Measurements from ENCODE around the gene CREB3L4. TPM values are rescaled to one million over a fixed set of nuclear protein-coding genes. Genes with fewer than 3 reads are reported as not detected.

Gene CREB3L4
- total and polyA plus RNA-seq, 2 experiments from 2014 or later: 4.3 to 4.4 TPM

DNA sequence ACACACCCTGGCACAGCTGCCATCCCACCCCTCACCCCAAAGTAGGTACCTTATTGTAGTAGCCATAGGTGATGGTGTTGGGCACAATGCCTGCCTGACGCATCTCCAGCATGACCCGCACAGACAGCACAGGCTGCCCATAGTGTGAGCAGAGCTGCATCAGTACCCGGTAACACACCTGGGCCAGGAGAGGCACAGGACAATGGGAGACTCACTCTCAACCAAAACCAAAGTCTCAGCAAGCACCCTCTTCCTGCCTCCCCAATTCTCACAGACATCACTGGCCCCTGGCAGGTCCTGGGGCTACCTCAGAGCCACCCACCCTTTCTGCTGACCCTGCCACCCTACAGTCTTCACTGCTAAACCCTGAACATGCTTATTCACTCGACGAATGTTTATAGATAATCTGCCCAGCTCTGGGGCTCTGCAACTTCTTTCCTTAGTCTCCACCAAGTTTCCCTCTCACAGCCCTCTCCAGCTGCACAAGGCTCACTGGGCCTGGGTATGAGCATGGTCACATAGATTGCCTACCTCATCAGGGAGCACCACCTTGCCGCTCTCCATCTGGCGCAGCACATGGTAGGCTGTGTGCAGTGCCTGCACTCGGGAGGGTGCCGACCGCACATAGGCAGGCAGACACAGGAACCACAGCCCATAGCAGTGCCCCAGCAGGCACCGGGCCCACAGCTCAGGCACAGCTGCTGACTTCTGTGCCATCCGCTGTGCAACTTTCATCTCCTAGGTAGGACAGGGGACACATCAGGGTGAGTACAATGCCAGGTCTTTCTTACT lies 31.5 kb upstream of the CREB3L4 start:
- no peaks in the 10 kb centered on the region; the same call in 1 of the 2 replicates for H3K36me3 ChIP-seq (ENCODE audit: low read depth)
- H3K9me3 ChIP-seq (ENCODE audit: low read depth): no peaks in the 10 kb centered on the region
- H3F3A ChIP-seq (ENCODE audit: insufficient read depth): no peaks in the 10 kb centered on the region
- no peaks in the 10 kb centered on the region for H4K20me1 ChIP-seq (ENCODE audit: insufficient read depth)
- no peak overlapping the region for H3K9ac ChIP-seq
- WGBS, 2 experiments (ENCODE audit: low coverage in 1 of 2, low lambda C conversion rate in 2 of 2, missing lambda C conversion rate in 2 of 2): 94 to 98% methylated on average over 11 to 12 of the region's 12 CpGs
- no peaks in the 10 kb centered on the region for H3K79me2 ChIP-seq (ENCODE audit: insufficient read depth)
- no peak overlapping the region for H2AFZ ChIP-seq
- no peak overlapping the region for H3K4me2 ChIP-seq (ENCODE audit: unreplicated experiment)
- no peak overlapping the region for H3K4me3 ChIP-seq
- TF ChIP-seq EZH2 (IDR thresholded peaks at IDR 0.05; ENCODE audit: insufficient read depth, poor library complexity, severe bottlenecking) (no peak), EZH2phosphoT487 (IDR thresholded peaks at IDR 0.05; ENCODE audit: insufficient read depth, low read depth) (no peak)
- no peak for DNase-seq
- H3K9me2 ChIP-seq (ENCODE audit: insufficient read depth): no peaks in the 10 kb centered on the region
- in situ Hi-C loops (cut with MboI): no loop called here
- H3K27ac ChIP-seq: no peak overlapping the region
- H3K4me1 ChIP-seq (ENCODE audit: insufficient read depth): no peaks in the 10 kb centered on the region
- H3K27me3 ChIP-seq (replicated peaks; ENCODE audit: insufficient read depth): no peaks in the 10 kb centered on the region

DNA sequence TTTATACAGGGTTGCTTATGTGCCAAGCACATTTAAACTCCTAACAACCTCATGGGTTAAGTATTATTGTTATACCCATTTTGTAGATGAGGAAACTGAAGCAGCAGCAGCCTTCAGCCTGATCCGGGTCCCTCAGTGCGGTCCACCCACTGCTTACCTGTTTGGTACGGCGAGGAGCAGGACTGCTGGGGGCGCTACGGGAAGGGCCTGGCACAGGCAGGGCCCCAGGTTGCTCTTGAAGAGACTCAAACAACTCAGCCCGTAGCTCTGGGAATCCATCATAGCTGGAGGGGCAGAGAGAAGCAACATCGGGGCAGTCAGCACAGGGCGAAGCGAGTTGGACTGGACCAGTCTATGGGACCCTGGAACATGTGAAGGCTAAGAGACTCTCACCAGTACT lies 30.4 kb upstream of the CREB3L4 start:
- Histone ChIP-seq H3K27me3 (replicated peaks; ENCODE audit: insufficient read depth) (no peaks in the 10 kb centered on the region), H3K9me3 (ENCODE audit: low read depth) (no peaks in the 10 kb centered on the region), H3K4me2 (ENCODE audit: unreplicated experiment) (no peak overlapping the region), H4K20me1 (ENCODE audit: insufficient read depth) (no peaks in the 10 kb centered on the region), H3K27ac (no peak overlapping the region), H3K79me2 (ENCODE audit: insufficient read depth) (no peaks in the 10 kb centered on the region), H2AFZ (no peak overlapping the region), H3K4me3 (no peak overlapping the region), H3K9me2 (ENCODE audit: insufficient read depth) (no peaks in the 10 kb centered on the region), H3K4me1 (ENCODE audit: insufficient read depth) (no peaks in the 10 kb centered on the region), H3K36me3 (ENCODE audit: low read depth) (no peaks in the 10 kb centered on the region; the same call in 1 of the 2 replicates), H3F3A (ENCODE audit: insufficient read depth) (no peaks in the 10 kb centered on the region), H3K9ac (no peak overlapping the region)
- no peak for TF ChIP-seq EZH2 (IDR thresholded peaks at IDR 0.05; ENCODE audit: insufficient read depth, poor library complexity, severe bottlenecking)
- no peak for TF ChIP-seq EZH2phosphoT487 (IDR thresholded peaks at IDR 0.05; ENCODE audit: insufficient read depth, low read depth)
- no peak for DNase-seq
- in situ Hi-C loops (cut with MboI): no loop called here
- WGBS, 2 experiments (ENCODE audit: low coverage in 1 of 2, low lambda C conversion rate in 2 of 2, missing lambda C conversion rate in 2 of 2): 93% methylated on average over 10 of the region's 10 CpGs

DNA sequence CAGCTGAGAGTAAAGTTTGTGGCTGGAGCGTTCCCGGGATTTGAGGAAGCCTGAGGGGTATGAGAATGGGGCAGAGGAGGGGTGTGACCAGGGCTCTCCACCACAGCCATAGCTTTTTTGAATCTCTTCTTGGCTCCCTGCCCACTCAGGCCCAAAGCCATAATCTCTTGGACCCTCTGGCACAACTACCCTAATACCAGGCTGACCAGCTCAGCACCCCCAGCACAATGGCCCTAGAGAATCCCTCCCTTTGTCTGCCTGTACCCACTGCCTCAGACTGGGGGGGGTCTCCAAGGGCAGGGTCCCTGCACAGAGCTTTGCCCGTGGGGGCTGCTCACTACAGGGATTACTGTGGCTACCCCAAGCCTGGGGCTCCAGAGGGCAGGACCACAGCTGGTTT lies 28.7 kb upstream of the CREB3L4 start:
- H3K4me1 ChIP-seq (ENCODE audit: insufficient read depth): no peaks in the 10 kb centered on the region
- DNase-seq: no peak
- H3K4me2 ChIP-seq (ENCODE audit: unreplicated experiment): no peak overlapping the region
- H3K36me3 ChIP-seq (ENCODE audit: low read depth): no peaks in the 10 kb centered on the region; the same call in 1 of the 2 replicates
- no peaks in the 10 kb centered on the region for H3K9me3 ChIP-seq (ENCODE audit: low read depth)
- no peaks in the 10 kb centered on the region for H3F3A ChIP-seq (ENCODE audit: insufficient read depth)
- H3K4me3 ChIP-seq: no peak overlapping the region
- no peak overlapping the region for H3K27ac ChIP-seq
- H3K79me2 ChIP-seq (ENCODE audit: insufficient read depth): peaks cover 4% of the 10 kb centered on the region
- H2AFZ ChIP-seq: no peak overlapping the region
- TF ChIP-seq EZH2 (IDR thresholded peaks at IDR 0.05; ENCODE audit: insufficient read depth, poor library complexity, severe bottlenecking) (no peak), EZH2phosphoT487 (IDR thresholded peaks at IDR 0.05; ENCODE audit: insufficient read depth, low read depth) (no peak)
- WGBS, 2 experiments (ENCODE audit: low coverage in 1 of 2, low lambda C conversion rate in 2 of 2, missing lambda C conversion rate in 2 of 2): 95 to 100% methylated on average over 3 of the region's 3 CpGs
- no peak overlapping the region for H3K9ac ChIP-seq
- no peaks in the 10 kb centered on the region for H3K27me3 ChIP-seq (replicated peaks; ENCODE audit: insufficient read depth)
- in situ Hi-C loops (cut with MboI): no loop called here
- H4K20me1 ChIP-seq (ENCODE audit: insufficient read depth): no peaks in the 10 kb centered on the region
- H3K9me2 ChIP-seq (ENCODE audit: insufficient read depth): no peaks in the 10 kb centered on the region

DNA sequence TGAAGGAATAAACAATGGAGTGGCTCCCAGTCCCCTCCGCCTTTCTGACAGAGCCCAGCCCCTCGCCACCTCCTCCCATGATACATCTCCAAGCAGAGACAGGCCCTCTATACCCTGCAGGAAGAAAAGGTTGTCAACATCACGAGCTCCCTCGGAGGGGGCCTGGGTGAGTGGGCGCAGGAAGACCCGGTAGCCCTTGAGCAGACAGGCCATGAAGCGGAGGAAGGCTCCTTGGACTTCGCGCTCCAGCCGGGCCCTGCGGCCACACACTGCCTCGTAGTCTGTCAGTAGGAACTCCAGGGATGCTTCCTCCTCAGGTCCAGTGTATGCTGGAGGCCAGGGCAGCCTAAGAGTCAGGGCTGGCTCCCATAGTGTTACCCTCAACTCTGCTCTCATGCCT lies 28.2 kb upstream of the CREB3L4 start:
- WGBS, 2 experiments (ENCODE audit: low coverage in 1 of 2, low lambda C conversion rate in 2 of 2, missing lambda C conversion rate in 2 of 2): 97% methylated on average over 12 of the region's 12 CpGs
- H3K27ac ChIP-seq: no peak overlapping the region
- TF ChIP-seq EZH2 (IDR thresholded peaks at IDR 0.05; ENCODE audit: insufficient read depth, poor library complexity, severe bottlenecking) (no peak), EZH2phosphoT487 (IDR thresholded peaks at IDR 0.05; ENCODE audit: insufficient read depth, low read depth) (no peak)
- H2AFZ ChIP-seq: no peak overlapping the region
- H3K4me1 ChIP-seq (ENCODE audit: insufficient read depth): no peaks in the 10 kb centered on the region
- peaks cover 9% of the 10 kb centered on the region for H3K79me2 ChIP-seq (ENCODE audit: insufficient read depth)
- in situ Hi-C loops (cut with MboI): no loop called here
- DNase-seq: no peak
- H3K4me2 ChIP-seq (ENCODE audit: unreplicated experiment): no peak overlapping the region
- no peak overlapping the region for H3K4me3 ChIP-seq
- no peaks in the 10 kb centered on the region for H3K9me2 ChIP-seq (ENCODE audit: insufficient read depth)
- H4K20me1 ChIP-seq (ENCODE audit: insufficient read depth): no peaks in the 10 kb centered on the region
- no peaks in the 10 kb centered on the region for H3F3A ChIP-seq (ENCODE audit: insufficient read depth)
- no peak overlapping the region for H3K9ac ChIP-seq
- no peaks in the 10 kb centered on the region for H3K9me3 ChIP-seq (ENCODE audit: low read depth)
- H3K36me3 ChIP-seq (ENCODE audit: low read depth): no peaks in the 10 kb centered on the region; the same call in 1 of the 2 replicates
- H3K27me3 ChIP-seq (replicated peaks; ENCODE audit: insufficient read depth): no peaks in the 10 kb centered on the region

Measured in GM23248 (cell line).